ENCODE data around the gene CYP2D6.
"Not testable (repeated sequence)": the region's sequence is repeated elsewhere in the genome, so short reads cannot be mapped to it uniquely, and the experiment has no call there.

The CYP2D6 gene

GRCh38 chr22:42130639-42131431 is at the start of gene CYP2D6:
TSS of gene CYP2D6 (minus strand) at chr22:42130810. CDS start at chr22:42130791, 19 bp downstream.
- peak within 1 kb of the TSS; percentile 38 for H3K27ac Mint-ChIP-seq
- H3K27me3 Mint-ChIP-seq, H3K4me1 Mint-ChIP-seq, H3K36me3 Mint-ChIP-seq, H3K4me3 Mint-ChIP-seq, H3K9me3 Mint-ChIP-seq: not testable (repeated sequence)

GRCh38 chr22:42179616-42180015 is 49.0 kb upstream of the CYP2D6 start:
- no peaks in the 10 kb centered on the region for H3K9me3 Mint-ChIP-seq
- H3K4me3 Mint-ChIP-seq, result no peak overlapping the region
- no peaks in the 10 kb centered on the region for H3K27me3 Mint-ChIP-seq
- H3K36me3 Mint-ChIP-seq, result peaks cover 14% of the 10 kb centered on the region
- peaks cover 86% of the 10 kb centered on the region for H3K4me1 Mint-ChIP-seq
- peak overlapping the region; percentile 68 for H3K27ac Mint-ChIP-seq

GRCh38 chr22:42178910-42179519 is 48.4 kb upstream of the CYP2D6 start:
- Mint-ChIP-seq H3K4me3 (no peak overlapping the region), H3K36me3 (peaks cover 14% of the 10 kb centered on the region)

GRCh38 chr22:42177891-42178336 is 47.3 kb upstream of the CYP2D6 start:
- Mint-ChIP-seq H3K4me1 (peaks cover 79% of the 10 kb centered on the region), H3K4me3 (no peak overlapping the region), H3K9me3 (no peaks in the 10 kb centered on the region), H3K27ac (peak overlapping the region; percentile 36), H3K27me3 (no peaks in the 10 kb centered on the region), H3K36me3 (peaks cover 14% of the 10 kb centered on the region)

More at GRCh38 chr22:42178910-42179519, 48.4 kb upstream of the CYP2D6 start:
- Mint-ChIP-seq H3K27me3 (no peaks in the 10 kb centered on the region), H3K4me1 (peaks cover 82% of the 10 kb centered on the region), H3K27ac (peak overlapping the region; percentile 60), H3K9me3 (no peaks in the 10 kb centered on the region)

GRCh38 chr22:42176255-42176915 is 45.8 kb upstream of the CYP2D6 start:
- peaks cover 72% of the 10 kb centered on the region for H3K4me1 Mint-ChIP-seq
- H3K27me3 Mint-ChIP-seq, result no peaks in the 10 kb centered on the region
- no peaks in the 10 kb centered on the region for H3K9me3 Mint-ChIP-seq
- peaks cover 14% of the 10 kb centered on the region for H3K36me3 Mint-ChIP-seq
- H3K27ac Mint-ChIP-seq, result peak overlapping the region; percentile 31
- H3K4me3 Mint-ChIP-seq, result no peak overlapping the region

GRCh38 chr22:42174062-42174461 is 43.5 kb upstream of the CYP2D6 start:
- Mint-ChIP-seq H3K4me3 (no peak overlapping the region), H3K27ac (no peak overlapping the region), H3K4me1 (peaks cover 64% of the 10 kb centered on the region)

GRCh38 chr22:42173183-42173926 is 42.7 kb upstream of the CYP2D6 start:
- Mint-ChIP-seq H3K9me3 (no peaks in the 10 kb centered on the region), H3K36me3 (peaks cover 16% of the 10 kb centered on the region), H3K27ac (peak overlapping the region; percentile 18), H3K4me3 (no peak overlapping the region), H3K27me3 (no peaks in the 10 kb centered on the region), H3K4me1 (peaks cover 59% of the 10 kb centered on the region)

More at GRCh38 chr22:42174062-42174461, 43.5 kb upstream of the CYP2D6 start:
- no peaks in the 10 kb centered on the region for H3K9me3 Mint-ChIP-seq
- peaks cover 14% of the 10 kb centered on the region for H3K36me3 Mint-ChIP-seq
- no peaks in the 10 kb centered on the region for H3K27me3 Mint-ChIP-seq

GRCh38 chr22:42172773-42173172 is 42.2 kb upstream of the CYP2D6 start:
- H3K9me3 Mint-ChIP-seq, result no peaks in the 10 kb centered on the region
- H3K27ac Mint-ChIP-seq, result no peak overlapping the region
- H3K4me1 Mint-ChIP-seq, result peaks cover 54% of the 10 kb centered on the region
- H3K27me3 Mint-ChIP-seq, result no peaks in the 10 kb centered on the region
- H3K4me3 Mint-ChIP-seq, result no peak overlapping the region
- peaks cover 12% of the 10 kb centered on the region for H3K36me3 Mint-ChIP-seq

GRCh38 chr22:42171946-42172719 is 41.5 kb upstream of the CYP2D6 start:
- Mint-ChIP-seq H3K4me1 (peaks cover 47% of the 10 kb centered on the region), H3K27ac (no peak overlapping the region), H3K36me3 (peaks cover 9% of the 10 kb centered on the region)

GRCh38 chr22:42171417-42171816 is 40.8 kb upstream of the CYP2D6 start:
- H3K4me1 Mint-ChIP-seq, result peaks cover 40% of the 10 kb centered on the region
- H3K36me3 Mint-ChIP-seq, result peaks cover 6% of the 10 kb centered on the region
- no peak overlapping the region for H3K4me3 Mint-ChIP-seq
- H3K27me3 Mint-ChIP-seq, result no peaks in the 10 kb centered on the region
- H3K27ac Mint-ChIP-seq, result peak overlapping the region; percentile 77
- no peaks in the 10 kb centered on the region for H3K9me3 Mint-ChIP-seq

More at GRCh38 chr22:42171946-42172719, 41.5 kb upstream of the CYP2D6 start:
- Mint-ChIP-seq H3K4me3 (no peak overlapping the region), H3K27me3 (no peaks in the 10 kb centered on the region), H3K9me3 (no peaks in the 10 kb centered on the region)

GRCh38 chr22:42170946-42171345 is 40.3 kb upstream of the CYP2D6 start:
- no peak overlapping the region for H3K27ac Mint-ChIP-seq
- H3K4me3 Mint-ChIP-seq, result no peak overlapping the region
- H3K4me1 Mint-ChIP-seq, result peaks cover 35% of the 10 kb centered on the region
- H3K27me3 Mint-ChIP-seq, result no peaks in the 10 kb centered on the region
- H3K36me3 Mint-ChIP-seq, result peaks cover 3% of the 10 kb centered on the region
- H3K9me3 Mint-ChIP-seq, result no peaks in the 10 kb centered on the region

- H3K4me1 Mint-ChIP-seq, result peaks cover 29% of the 10 kb centered on the region
- H3K9me3 Mint-ChIP-seq, result no peaks in the 10 kb centered on the region
- H3K27ac Mint-ChIP-seq, result no peak overlapping the region
- H3K4me3 Mint-ChIP-seq, result no peak overlapping the region
- H3K36me3 Mint-ChIP-seq, result peaks cover 2% of the 10 kb centered on the region
- H3K27me3 Mint-ChIP-seq, result no peaks in the 10 kb centered on the region
Measured at GRCh38 chr22:42169055-42169469, 38.5 kb upstream of the CYP2D6 start.

GRCh38 chr22:42168476-42168875 is 37.9 kb upstream of the CYP2D6 start:
- no peak overlapping the region for H3K27ac Mint-ChIP-seq

GRCh38 chr22:42167066-42167465 is 36.5 kb upstream of the CYP2D6 start:
- H3K27me3 Mint-ChIP-seq, result no peaks in the 10 kb centered on the region
- H3K4me1 Mint-ChIP-seq, result peaks cover 17% of the 10 kb centered on the region
- peaks cover 2% of the 10 kb centered on the region for H3K36me3 Mint-ChIP-seq
- no peaks in the 10 kb centered on the region for H3K9me3 Mint-ChIP-seq
- no peak overlapping the region for H3K27ac Mint-ChIP-seq
- no peak overlapping the region for H3K4me3 Mint-ChIP-seq

More at GRCh38 chr22:42168476-42168875, 37.9 kb upstream of the CYP2D6 start:
- Mint-ChIP-seq H3K4me3 (no peak overlapping the region), H3K36me3 (peaks cover 2% of the 10 kb centered on the region), H3K9me3 (no peaks in the 10 kb centered on the region), H3K4me1 (peaks cover 25% of the 10 kb centered on the region), H3K27me3 (no peaks in the 10 kb centered on the region)

Data from activated naive CD4-positive, alpha-beta T cell treated with anti-CD3 and anti-CD28 coated beads, Interleukin-2, amount 50 U/mL, for 24 hours (primary cell).